Measurements from ENCODE around the gene CARNS1. TPM values are rescaled to one million over a fixed set of nuclear protein-coding genes. Genes with fewer than 3 reads are reported as not detected.

Gene CARNS1
- polyA plus RNA-seq, 1 of the 3 experiments (the other 2 are of a cell fraction) = 0.23 TPM

DNA sequence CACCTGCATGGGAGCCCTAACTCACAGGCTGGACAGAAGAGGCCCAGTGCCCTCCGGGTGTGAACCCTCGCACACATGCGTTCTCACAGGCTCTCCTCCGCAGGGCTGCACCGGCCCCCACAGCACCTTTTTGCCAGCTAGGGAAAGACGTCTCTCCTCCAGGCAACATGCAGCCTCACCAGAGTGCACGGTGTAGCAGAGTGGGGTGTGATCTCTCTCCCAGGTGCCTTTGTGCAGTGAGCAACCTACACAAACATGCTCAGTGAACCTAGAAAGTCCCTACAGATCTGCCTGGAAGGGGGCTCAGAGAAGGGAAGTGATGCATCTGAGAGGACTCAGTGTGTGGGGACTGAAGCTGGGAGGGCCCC lies 3.7 kb upstream of the CARNS1 start:
- H3F3A ChIP-seq (replicated peaks; ENCODE audit: insufficient read depth) = no peaks in the 10 kb centered on the region
- 60% methylated on average over 5 of the region's 7 CpGs for WGBS (ENCODE audit: low lambda C conversion rate)
- H3K27me3 ChIP-seq (ENCODE audit: insufficient read depth) = no peaks in the 10 kb centered on the region
- no peak overlapping the region for H2AFZ ChIP-seq (ENCODE audit: low read depth)
- H3K4me3 ChIP-seq (ENCODE audit: low read depth in 2 of 2, low read length in 1 of 2) = no peak overlapping the region
- H3K4me1 ChIP-seq (ENCODE audit: control insufficient read depth in 1 of 2, insufficient read depth in 2 of 2, low read depth in 1 of 2, low read length in 1 of 2) = peaks cover 2 to 3% of the 10 kb centered on the region in 2 experiments; a peak in 1 of 4 replicates
- H3K27ac ChIP-seq (ENCODE audit: low read depth in 2 of 2, low read length in 1 of 2) = no peak overlapping the region
- ChIA-PET POLR2A (interaction anchor here (0.9 kb wide), 1 partner anchor 10 kb away, joined by 3 read pairs; the partner anchor contains the start of gene PPP1CA), CTCF (interaction anchor here (3.4 kb wide), 1 partner anchor 10 kb away, joined by 12 read pairs; the partner anchor contains the start of gene PPP1CA)
- H3K4me2 ChIP-seq = no peak overlapping the region
- H4K20me1 ChIP-seq (ENCODE audit: insufficient read depth) = no peaks in the 10 kb centered on the region
- TF ChIP-seq SIN3A (IDR thresholded peaks at IDR 0.05; ENCODE audit: borderline replicate concordance, low read depth, low read length) (no peak), FOXM1 (IDR thresholded peaks at IDR 0.05; ENCODE audit: low read depth) (no peak), RAD21 (IDR thresholded peaks at IDR 0.05; ENCODE audit: low read length) (no peak), FOXJ3 (CRISPR knock-in tag; IDR thresholded peaks at IDR 0.05) (no peak)
- TF ChIP-seq, protein P1, sequence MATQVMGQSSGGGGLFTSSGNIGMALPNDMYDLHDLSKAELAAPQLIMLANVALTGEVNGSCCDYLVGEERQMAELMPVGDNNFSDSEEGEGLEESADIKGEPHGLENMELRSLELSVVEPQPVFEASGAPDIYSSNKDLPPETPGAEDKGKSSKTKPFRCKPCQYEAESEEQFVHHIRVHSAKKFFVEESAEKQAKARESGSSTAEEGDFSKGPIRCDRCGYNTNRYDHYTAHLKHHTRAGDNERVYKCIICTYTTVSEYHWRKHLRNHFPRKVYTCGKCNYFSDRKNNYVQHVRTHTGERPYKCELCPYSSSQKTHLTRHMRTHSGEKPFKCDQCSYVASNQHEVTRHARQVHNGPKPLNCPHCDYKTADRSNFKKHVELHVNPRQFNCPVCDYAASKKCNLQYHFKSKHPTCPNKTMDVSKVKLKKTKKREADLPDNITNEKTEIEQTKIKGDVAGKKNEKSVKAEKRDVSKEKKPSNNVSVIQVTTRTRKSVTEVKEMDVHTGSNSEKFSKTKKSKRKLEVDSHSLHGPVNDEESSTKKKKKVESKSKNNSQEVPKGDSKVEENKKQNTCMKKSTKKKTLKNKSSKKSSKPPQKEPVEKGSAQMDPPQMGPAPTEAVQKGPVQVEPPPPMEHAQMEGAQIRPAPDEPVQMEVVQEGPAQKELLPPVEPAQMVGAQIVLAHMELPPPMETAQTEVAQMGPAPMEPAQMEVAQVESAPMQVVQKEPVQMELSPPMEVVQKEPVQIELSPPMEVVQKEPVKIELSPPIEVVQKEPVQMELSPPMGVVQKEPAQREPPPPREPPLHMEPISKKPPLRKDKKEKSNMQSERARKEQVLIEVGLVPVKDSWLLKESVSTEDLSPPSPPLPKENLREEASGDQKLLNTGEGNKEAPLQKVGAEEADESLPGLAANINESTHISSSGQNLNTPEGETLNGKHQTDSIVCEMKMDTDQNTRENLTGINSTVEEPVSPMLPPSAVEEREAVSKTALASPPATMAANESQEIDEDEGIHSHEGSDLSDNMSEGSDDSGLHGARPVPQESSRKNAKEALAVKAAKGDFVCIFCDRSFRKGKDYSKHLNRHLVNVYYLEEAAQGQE (IDR thresholded peaks at IDR 0.05; ENCODE audit: low read depth, low read length) = no peak
- TF ChIP-seq, protein P2, sequence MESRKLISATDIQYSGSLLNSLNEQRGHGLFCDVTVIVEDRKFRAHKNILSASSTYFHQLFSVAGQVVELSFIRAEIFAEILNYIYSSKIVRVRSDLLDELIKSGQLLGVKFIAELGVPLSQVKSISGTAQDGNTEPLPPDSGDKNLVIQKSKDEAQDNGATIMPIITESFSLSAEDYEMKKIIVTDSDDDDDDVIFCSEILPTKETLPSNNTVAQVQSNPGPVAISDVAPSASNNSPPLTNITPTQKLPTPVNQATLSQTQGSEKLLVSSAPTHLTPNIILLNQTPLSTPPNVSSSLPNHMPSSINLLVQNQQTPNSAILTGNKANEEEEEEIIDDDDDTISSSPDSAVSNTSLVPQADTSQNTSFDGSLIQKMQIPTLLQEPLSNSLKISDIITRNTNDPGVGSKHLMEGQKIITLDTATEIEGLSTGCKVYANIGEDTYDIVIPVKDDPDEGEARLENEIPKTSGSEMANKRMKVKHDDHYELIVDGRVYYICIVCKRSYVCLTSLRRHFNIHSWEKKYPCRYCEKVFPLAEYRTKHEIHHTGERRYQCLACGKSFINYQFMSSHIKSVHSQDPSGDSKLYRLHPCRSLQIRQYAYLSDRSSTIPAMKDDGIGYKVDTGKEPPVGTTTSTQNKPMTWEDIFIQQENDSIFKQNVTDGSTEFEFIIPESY (IDR thresholded peaks at IDR 0.05; ENCODE audit: borderline replicate concordance, low read depth) = no peak
- TF ChIP-seq, protein P3, sequence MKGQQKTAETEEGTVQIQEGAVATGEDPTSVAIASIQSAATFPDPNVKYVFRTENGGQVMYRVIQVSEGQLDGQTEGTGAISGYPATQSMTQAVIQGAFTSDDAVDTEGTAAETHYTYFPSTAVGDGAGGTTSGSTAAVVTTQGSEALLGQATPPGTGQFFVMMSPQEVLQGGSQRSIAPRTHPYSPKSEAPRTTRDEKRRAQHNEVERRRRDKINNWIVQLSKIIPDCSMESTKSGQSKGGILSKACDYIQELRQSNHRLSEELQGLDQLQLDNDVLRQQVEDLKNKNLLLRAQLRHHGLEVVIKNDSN (IDR thresholded peaks at IDR 0.05; ENCODE audit: borderline replicate concordance, low read depth) = no peak
- DNase-seq = no peak
- no peak overlapping the region for H3K9ac ChIP-seq
- H3K79me2 ChIP-seq (ENCODE audit: insufficient read depth) = no peaks in the 10 kb centered on the region
- H3K9me3 ChIP-seq = no peaks in the 10 kb centered on the region
- H3K9me2 ChIP-seq = no peaks in the 10 kb centered on the region
- no peaks in the 10 kb centered on the region for H3K36me3 ChIP-seq (replicated peaks in 1 of 2; ENCODE audit: control insufficient read depth in 1 of 2, insufficient read depth in 2 of 2, low read length in 1 of 2)

GRCh38 chr11:67412495-67413179 lies 2.8 kb upstream of the CARNS1 start:
- Histone ChIP-seq H4K20me1 (ENCODE audit: insufficient read depth) (no peaks in the 10 kb centered on the region), H3K36me3 (replicated peaks in 1 of 2; ENCODE audit: control insufficient read depth in 1 of 2, insufficient read depth in 2 of 2, low read length in 1 of 2) (no peaks in the 10 kb centered on the region), H3K27ac (ENCODE audit: low read depth in 2 of 2, low read length in 1 of 2) (no peak overlapping the region), H3K9me3 (no peaks in the 10 kb centered on the region), H3K4me3 (ENCODE audit: low read depth in 2 of 2, low read length in 1 of 2) (no peak overlapping the region), H3K79me2 (ENCODE audit: insufficient read depth) (no peaks in the 10 kb centered on the region), H3K9me2 (no peaks in the 10 kb centered on the region), H3F3A (replicated peaks; ENCODE audit: insufficient read depth) (no peaks in the 10 kb centered on the region), H3K4me1 (ENCODE audit: control insufficient read depth in 1 of 2, insufficient read depth in 2 of 2, low read depth in 1 of 2, low read length in 1 of 2) (peaks cover 2 to 3% of the 10 kb centered on the region in 2 experiments; a peak in 1 of 4 replicates), H3K9ac (no peak overlapping the region), H2AFZ (ENCODE audit: low read depth) (no peak overlapping the region), H3K4me2 (no peak overlapping the region), H3K27me3 (ENCODE audit: insufficient read depth) (no peaks in the 10 kb centered on the region)
- ChIA-PET CTCF (interaction anchor here (3.1 to 3.4 kb wide), 2 partner anchors 11 to 30 kb away, joined by 11 to 12 read pairs; partner anchors contain the start of gene PPP1CA), POLR2A (interaction anchor here (0.9 kb wide), 1 partner anchor 11 kb away, joined by 3 read pairs; the partner anchor contains the start of gene PPP1CA)
- no peak for DNase-seq
- WGBS (ENCODE audit: low lambda C conversion rate) = 50% methylated on average over 4 of the region's 9 CpGs
- TF ChIP-seq, protein P3 (IDR thresholded peaks at IDR 0.05; ENCODE audit: borderline replicate concordance, low read depth) = no peak
- TF ChIP-seq MEF2A (IDR thresholded peaks at IDR 0.05; ENCODE audit: borderline replicate concordance, low read depth) (no peak), USF2 (IDR thresholded peaks at IDR 0.05; ENCODE audit: borderline replicate concordance, low read depth, low read length) (no peak), GATA2 (CRISPR knock-in tag; IDR thresholded peaks at IDR 0.05) (no peak)
- TF ChIP-seq, protein P4, sequence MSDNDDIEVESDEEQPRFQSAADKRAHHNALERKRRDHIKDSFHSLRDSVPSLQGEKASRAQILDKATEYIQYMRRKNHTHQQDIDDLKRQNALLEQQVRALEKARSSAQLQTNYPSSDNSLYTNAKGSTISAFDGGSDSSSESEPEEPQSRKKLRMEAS (IDR thresholded peaks at IDR 0.05; ENCODE audit: low read depth) = no peak
- TF ChIP-seq, protein P1 (IDR thresholded peaks at IDR 0.05; ENCODE audit: low read depth, low read length) = no peak
